HG03558 (cell line): ENCODE measurements around the gene PDCD5.
"Not testable (repeated sequence)": the region's sequence is repeated elsewhere in the genome, so short reads cannot be mapped to it uniquely, and the experiment has no call there.

ENCODE experiments used
- ATAC-seq: cut with Tn5 transposase; IDR thresholded peaks from one replicate; pipeline ENCODE4 v1.9.1; 2021; ENCODE audit warnings: moderate number of reproducible peaks; ENCODE audit not compliant: unreplicated experiment; ENCODE audit errors: extremely low read depth

Gene PDCD5

GRCh38 chr19:32580901-32581704 lies at the start of gene PDCD5:
Gene PDCD5 (plus strand): TSS chr19:32581190. CDS start chr19:32581262, 72 bp downstream.
- peak; percentile 54 for ATAC-seq

DNA sequence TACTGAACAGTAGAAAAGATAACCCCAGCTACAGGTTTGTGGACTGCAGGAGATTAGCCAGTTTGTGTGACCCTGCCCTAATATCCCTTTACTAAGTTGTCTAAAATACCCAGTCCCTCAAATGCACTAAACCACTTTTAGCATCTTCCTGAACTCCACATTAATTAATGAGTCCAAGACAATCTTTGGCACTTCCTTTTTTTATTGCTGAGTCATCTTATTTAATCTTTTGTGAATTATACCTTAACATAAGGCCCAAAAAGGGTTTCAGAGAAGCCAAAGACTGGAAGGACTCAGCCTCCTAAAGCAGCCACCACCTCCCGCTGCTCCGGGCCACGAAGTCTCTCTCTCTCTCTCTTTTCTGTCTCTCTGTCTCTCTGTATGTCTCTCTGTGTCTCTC lies 48.8 kb upstream of the PDCD5 start:
- no peak for ATAC-seq

DNA sequence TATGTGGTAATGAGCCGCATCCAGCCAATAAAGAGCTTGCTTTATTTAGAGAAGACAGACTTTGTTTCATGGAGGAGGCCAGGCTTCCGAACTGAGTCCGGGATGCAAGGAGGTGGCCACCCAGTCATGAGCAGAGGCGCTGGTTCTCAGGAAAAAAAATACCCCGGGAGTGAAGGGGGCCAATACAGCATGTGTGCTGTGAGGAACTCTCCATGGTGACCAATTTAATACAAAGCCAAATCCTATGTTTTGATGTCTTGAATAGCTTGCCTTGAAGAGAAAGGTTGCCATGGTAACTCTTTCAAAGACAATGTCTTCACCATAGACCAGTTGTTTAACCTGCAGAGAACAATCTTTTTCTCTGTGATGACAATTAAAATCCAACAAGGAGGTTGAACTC lies 43.4 kb upstream of the PDCD5 start:
- no peak for ATAC-seq

DNA sequence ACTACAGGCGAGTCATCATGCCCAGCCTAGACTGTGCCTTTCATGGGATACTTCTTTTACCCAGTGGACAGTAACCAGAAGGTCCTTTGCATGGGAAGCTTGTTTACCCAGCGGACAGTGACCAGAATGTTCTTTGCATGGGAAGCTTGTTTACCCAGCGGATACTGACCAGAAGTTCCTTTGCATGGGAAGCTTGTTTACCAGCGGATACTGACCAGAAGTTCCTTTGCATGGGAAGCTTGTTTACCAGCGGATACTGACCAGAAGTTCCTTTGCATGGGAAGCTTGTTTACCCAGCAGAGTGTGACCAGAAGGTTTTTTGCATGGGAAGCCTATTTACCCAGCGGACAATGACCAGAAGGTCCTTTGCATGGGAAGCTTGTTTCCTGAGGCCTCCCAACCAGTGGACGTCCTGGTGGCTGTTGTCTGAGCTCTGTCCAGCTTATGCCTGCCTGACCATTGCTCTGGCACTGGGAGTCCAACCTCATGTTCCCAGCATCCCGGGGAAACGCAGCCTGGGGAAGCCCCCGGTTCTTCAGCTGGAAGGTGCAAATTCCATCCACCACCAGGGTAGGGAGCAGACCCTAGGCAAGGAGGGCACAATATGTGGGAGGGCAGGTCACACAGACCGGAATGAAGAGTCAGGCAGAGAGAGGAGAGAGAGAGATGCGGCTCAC lies 41.6 kb upstream of the PDCD5 start:
- no peak for ATAC-seq

- no peak for ATAC-seq
These were observed 40.4 kb upstream of the PDCD5 start for GRCh38 chr19:32540621-32541020.

- not testable (repeated sequence) for ATAC-seq
These were observed 39.6 kb upstream of the PDCD5 start for GRCh38 chr19:32541376-32541775.

GRCh38 chr19:32542477-32543108 lies 38.4 kb upstream of the PDCD5 start:
- ATAC-seq: no peak

DNA sequence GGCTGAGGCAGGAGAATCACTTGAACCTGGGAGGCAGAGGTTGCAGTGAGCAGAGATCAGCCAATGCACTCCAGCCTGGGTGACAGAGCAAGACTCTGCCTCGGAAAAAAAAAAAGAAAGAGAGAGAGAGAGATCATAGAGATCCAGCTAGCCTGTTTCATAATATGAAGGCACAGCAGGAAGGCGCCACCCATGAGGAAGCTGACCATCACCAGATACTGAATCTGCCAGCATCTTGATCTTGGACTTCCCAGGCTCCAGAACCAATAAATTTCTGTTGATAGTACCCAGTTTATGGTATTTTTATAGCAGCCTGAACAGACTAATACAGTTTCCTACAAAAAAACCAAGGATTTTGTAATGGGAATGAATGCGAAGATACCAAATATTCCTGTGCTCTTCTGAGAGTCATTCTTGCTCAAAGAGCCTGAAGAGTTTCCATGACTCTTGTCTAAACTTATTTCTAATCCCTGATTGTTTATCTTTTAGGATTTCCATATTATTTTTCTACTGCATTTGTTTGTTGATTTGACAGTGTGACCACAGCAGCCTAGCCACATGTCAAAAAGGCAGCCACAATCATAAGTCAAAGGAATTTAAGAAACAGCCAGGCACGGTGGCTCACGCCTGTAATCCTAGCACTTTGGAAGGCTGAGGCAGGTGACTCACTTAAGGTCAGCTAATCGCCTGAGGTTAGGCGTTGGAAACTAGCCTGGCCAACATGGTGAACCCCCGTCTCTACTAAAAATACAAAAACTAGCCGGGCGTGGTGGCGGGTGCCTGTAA lies 37.7 kb upstream of the PDCD5 start:
- ATAC-seq: no peak

GRCh38 chr19:32544917-32545316 lies 36.1 kb upstream of the PDCD5 start:
- ATAC-seq: no peak

DNA sequence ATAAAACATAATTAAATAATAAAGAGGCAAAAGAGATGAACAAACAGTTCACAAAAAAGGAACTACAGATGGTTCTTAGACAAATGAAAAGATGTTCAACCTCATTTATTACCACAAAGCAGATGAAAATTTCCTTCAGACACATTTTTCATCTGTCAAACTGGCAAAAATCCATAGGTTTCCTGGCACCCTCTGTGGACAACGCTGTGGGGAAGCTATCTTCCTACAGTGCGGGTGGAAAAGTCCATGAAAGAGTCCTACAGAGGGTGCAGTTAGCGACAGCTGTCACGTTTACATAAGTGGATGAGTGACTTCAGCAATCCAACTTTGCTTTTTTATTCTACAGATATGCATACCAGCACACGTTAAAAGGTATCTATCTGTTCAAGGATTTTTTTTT lies 30.3 kb upstream of the PDCD5 start:
- no peak for ATAC-seq

GRCh38 chr19:32555786-32556185 lies 25.2 kb upstream of the PDCD5 start:
- no peak for ATAC-seq

- ATAC-seq: no peak
These were observed 22.3 kb upstream of the PDCD5 start for GRCh38 chr19:32558607-32559228.

GRCh38 chr19:32563761-32564160 lies 17.2 kb upstream of the PDCD5 start:
- ATAC-seq: no peak

DNA sequence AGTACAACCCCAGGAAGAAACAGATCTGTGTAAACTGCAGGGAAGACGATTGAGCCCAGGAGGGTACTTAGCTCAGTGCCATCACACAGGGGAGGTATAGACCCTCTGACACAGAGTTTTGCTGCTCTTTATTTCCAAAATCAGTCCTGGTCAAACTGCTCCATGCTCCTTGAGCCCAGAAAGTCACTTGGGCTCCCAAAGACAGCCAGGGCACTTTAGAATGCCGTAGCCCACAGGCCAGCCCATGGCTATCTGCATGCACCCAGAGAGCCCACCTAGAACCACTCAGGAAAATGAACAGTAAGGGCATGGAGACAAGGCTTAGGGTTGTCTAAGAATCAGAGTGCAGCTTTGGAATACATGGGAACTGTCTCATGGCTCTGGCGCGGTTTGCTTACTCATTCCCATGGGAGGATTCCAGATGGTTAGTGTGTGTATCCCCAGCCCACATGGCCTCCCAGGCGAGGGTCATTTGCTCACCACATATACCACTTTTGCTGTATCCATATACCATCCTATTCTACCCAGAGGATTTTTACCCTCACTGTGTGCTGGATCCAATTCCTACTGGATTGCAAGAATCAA lies 14.7 kb upstream of the PDCD5 start:
- ATAC-seq: no peak

DNA sequence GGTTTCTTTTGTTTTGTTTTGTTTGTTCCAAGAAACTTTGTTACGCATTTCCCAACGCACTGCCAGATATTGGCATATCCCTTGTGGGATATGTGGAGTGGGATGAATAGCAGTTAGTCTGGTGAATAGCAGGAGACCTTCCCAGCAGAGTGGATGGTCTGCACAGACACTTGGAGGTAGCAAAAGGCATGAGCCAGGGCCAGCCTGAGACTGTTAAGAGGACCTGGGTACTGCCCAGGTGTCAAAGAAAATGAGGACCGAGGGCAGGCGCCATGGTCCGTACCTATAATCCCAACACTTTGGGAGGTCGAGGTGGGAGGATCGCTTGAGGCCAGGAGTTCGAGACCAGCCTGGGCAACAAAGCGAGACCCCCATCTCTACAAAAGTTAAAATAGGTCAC lies 13.5 kb upstream of the PDCD5 start:
- ATAC-seq: no peak

- ATAC-seq: no peak
These were observed 10.8 kb upstream of the PDCD5 start for GRCh38 chr19:32570081-32570785.

- not testable (repeated sequence) for ATAC-seq
These were observed 9.4 kb upstream of the PDCD5 start for GRCh38 chr19:32571471-32572075.

DNA sequence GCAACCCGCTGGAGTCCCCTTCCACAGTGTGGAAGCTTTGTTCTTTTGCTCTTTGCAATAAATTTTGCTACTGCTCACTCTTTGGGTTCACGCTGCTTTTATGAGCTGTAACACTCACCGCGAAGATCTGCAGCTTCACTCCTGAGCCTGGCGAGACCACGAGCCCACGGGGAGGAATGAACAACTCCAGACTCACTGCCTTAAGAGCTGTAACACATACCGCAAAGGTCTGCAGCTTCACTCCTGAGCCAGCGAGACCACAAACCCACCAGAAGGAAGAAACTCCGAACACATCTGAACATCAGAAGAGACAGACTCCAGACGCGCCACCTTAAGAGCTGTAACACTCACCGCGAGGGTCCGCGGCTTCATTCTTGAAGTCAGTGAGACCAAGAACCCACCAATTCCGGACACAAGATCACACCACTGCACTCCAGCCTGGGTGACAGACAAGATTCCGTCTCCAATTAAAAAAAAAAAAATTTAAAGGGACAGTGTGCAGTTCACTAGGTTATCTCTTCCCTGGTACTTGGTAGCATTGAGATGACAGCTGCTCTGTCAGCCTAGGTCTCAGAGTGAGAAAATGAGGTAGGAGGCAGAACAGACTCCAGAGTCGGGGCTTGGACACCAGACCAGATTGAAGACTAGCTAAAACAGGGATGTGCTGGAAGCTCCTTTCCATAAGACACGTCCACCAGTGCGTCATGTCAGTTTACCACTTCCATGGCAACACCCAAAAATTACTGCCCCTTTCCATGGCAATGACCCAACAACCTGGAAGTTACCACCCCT lies 8.1 kb upstream of the PDCD5 start:
- ATAC-seq: not testable (repeated sequence)
